Measurements from ENCODE around the gene CMTM1. TPM values are rescaled to one million over a fixed set of nuclear protein-coding genes. Genes with fewer than 3 reads are reported as not detected.
"Not testable (repeated sequence)": the region's sequence is repeated elsewhere in the genome, so short reads cannot be mapped to it uniquely, and the experiment has no call there.

CMTM1 gene
- total and polyA plus RNA-seq, 2 donors (not counting 3 experiments of a cell fraction or from before 2014, with no cell fraction given), result 3.0 to 12.3 TPM

- intact Hi-C loops (cut with micrococcal nuclease) (loop anchor here (5.0 kb wide), 2 partner anchors 53 to 133 kb away; no protein-coding TSS in a partner anchor), dilution Hi-C loops (cut with MboI; ENCODE audit: extremely low pct_ligation_motif_present, low sequenced_read_pairs) (no loop called here)
- no peak overlapping the region for H2AFZ ChIP-seq (ENCODE audit: low read depth, low read length)
- POLR2A ChIA-PET, result no interaction called here
- no peaks in the 10 kb centered on the region for H3K9me1 ChIP-seq (replicated peaks; ENCODE audit: control insufficient read depth, extremely low read depth, insufficient read depth, low read length)
- TF ChIP-seq POLR2AphosphoS5 (IDR thresholded peaks at IDR 0.05; ENCODE audit: insufficient read depth, low read depth, low read length), result no peak
- no peak overlapping the region for H3K4me2 ChIP-seq (ENCODE audit: insufficient read depth, low read length)
- no peaks in the 10 kb centered on the region for H3K27me3 ChIP-seq (ENCODE audit: control insufficient read depth in 2 of 2, insufficient read depth in 2 of 2, low read length in 2 of 2)
- H3K4me3 ChIP-seq (replicated peaks in 1 of 3; ENCODE audit: insufficient read depth in 1 of 3, low read depth in 1 of 3, low read length in 3 of 3), result no peak overlapping the region
- H3K4me1 ChIP-seq (ENCODE audit: control insufficient read depth, extremely low read depth, insufficient read depth, low read length), result peaks cover 12% of the 10 kb centered on the region
- DNase-seq (ENCODE audit: low read depth, low spot score) (no peak), FAIRE-seq (no peak)
- H3K36me3 ChIP-seq (ENCODE audit: control insufficient read depth in 2 of 2, extremely low read depth in 1 of 2, insufficient read depth in 2 of 2, low read length in 2 of 2), result peaks cover 20 to 38% of the 10 kb centered on the region in 2 experiments
- H3K9ac ChIP-seq (replicated peaks; ENCODE audit: extremely low read depth, insufficient read depth, low read length), result no peak overlapping the region
- no peaks in the 10 kb centered on the region for H3K9me3 ChIP-seq (replicated peaks; ENCODE audit: control insufficient read depth, insufficient read depth, low read length)
- peak overlapping the region; percentile 28 for H3K27ac ChIP-seq (ENCODE audit: insufficient read depth, low read depth, low read length)
- CTCF ChIA-PET, result interaction anchor here (0.6 to 6.3 kb wide), 75 partner anchors 9 to 317 kb away, joined by 3 to 171 read pairs (median 5); partner anchors contain the start of genes CKLF, CMTM4, DYNC1LI2 and NAE1
- no peaks in the 10 kb centered on the region for H4K20me1 ChIP-seq (replicated peaks; ENCODE audit: control insufficient read depth, extremely low read depth, insufficient read depth, low read length)
- H3K79me2 ChIP-seq (ENCODE audit: control insufficient read depth, insufficient read depth, low read length), result peaks cover 30% of the 10 kb centered on the region
- no TSS peak for BruUV-seq (replicated peaks)
Measured at GRCh38 chr16:66609139-66609510, 42.9 kb downstream of the CMTM1 start.

- H3K36me3 ChIP-seq (ENCODE audit: control insufficient read depth in 2 of 2, extremely low read depth in 1 of 2, insufficient read depth in 2 of 2, low read length in 2 of 2), result peaks cover 20 to 38% of the 10 kb centered on the region in 2 experiments
- no peak overlapping the region for H3K27ac ChIP-seq (ENCODE audit: insufficient read depth, low read depth, low read length)
- DNase-seq (ENCODE audit: low read depth, low spot score), result no peak
- no peak for FAIRE-seq
- intact Hi-C loops (cut with micrococcal nuclease) (no loop called here), dilution Hi-C loops (cut with MboI; ENCODE audit: extremely low pct_ligation_motif_present, low sequenced_read_pairs) (no loop called here)
- H3K9ac ChIP-seq (replicated peaks; ENCODE audit: extremely low read depth, insufficient read depth, low read length), result no peak overlapping the region
- H3K9me3 ChIP-seq (replicated peaks; ENCODE audit: control insufficient read depth, insufficient read depth, low read length), result no peaks in the 10 kb centered on the region
- no peaks in the 10 kb centered on the region for H4K20me1 ChIP-seq (replicated peaks; ENCODE audit: control insufficient read depth, extremely low read depth, insufficient read depth, low read length)
- H3K4me3 ChIP-seq (replicated peaks in 1 of 3; ENCODE audit: insufficient read depth in 1 of 3, low read depth in 1 of 3, low read length in 3 of 3), result no peak overlapping the region
- H3K9me1 ChIP-seq (replicated peaks; ENCODE audit: control insufficient read depth, extremely low read depth, insufficient read depth, low read length), result no peaks in the 10 kb centered on the region
- no peaks in the 10 kb centered on the region for H3K27me3 ChIP-seq (ENCODE audit: control insufficient read depth in 2 of 2, insufficient read depth in 2 of 2, low read length in 2 of 2)
- CTCF ChIA-PET, result interaction anchor here (3.8 to 6.3 kb wide), 2 partner anchors 41 to 258 kb away, joined by 67 to 171 read pairs; no protein-coding TSS in a partner anchor
- no TSS peak for BruUV-seq (replicated peaks)
- peaks cover 12% of the 10 kb centered on the region for H3K4me1 ChIP-seq (ENCODE audit: control insufficient read depth, extremely low read depth, insufficient read depth, low read length)
- no peak overlapping the region for H3K4me2 ChIP-seq (ENCODE audit: insufficient read depth, low read length)
- no peak overlapping the region for H2AFZ ChIP-seq (ENCODE audit: low read depth, low read length)
- H3K79me2 ChIP-seq (ENCODE audit: control insufficient read depth, insufficient read depth, low read length), result peaks cover 27% of the 10 kb centered on the region
- TF ChIP-seq EZH2 (IDR thresholded peaks at IDR 0.05; ENCODE audit: borderline replicate concordance, low read depth, low read length, severe bottlenecking), result no peak
- TF ChIP-seq CTCF (IDR thresholded peaks at IDR 0.05; ENCODE audit: extremely low read depth in 1 of 2, insufficient read depth in 1 of 2, low read depth in 1 of 2, low read length in 2 of 2), result no peak
- TF ChIP-seq JUN (IDR thresholded peaks at IDR 0.05; ENCODE audit: borderline replicate concordance, insufficient read depth, insufficient read length, low read depth), result no peak
- no peak for TF ChIP-seq POLR2AphosphoS5 (IDR thresholded peaks at IDR 0.05; ENCODE audit: insufficient read depth, low read depth, low read length)
- POLR2A ChIA-PET, result no interaction called here
Measured at GRCh38 chr16:66610111-66610820, 44.0 kb downstream of the CMTM1 start.

GRCh38 chr16:66611911-66612310 lies 45.7 kb downstream of the CMTM1 start:
- dilution Hi-C loops (cut with MboI; ENCODE audit: extremely low pct_ligation_motif_present, low sequenced_read_pairs); POLR2A ChIA-PET; DNase-seq (ENCODE audit: low read depth, low spot score); H3K4me1 ChIP-seq (ENCODE audit: control insufficient read depth, extremely low read depth, insufficient read depth, low read length); H3K4me2 ChIP-seq (ENCODE audit: insufficient read depth, low read length); FAIRE-seq; H3K27ac ChIP-seq (ENCODE audit: insufficient read depth, low read depth, low read length); BruUV-seq (replicated peaks); H3K27me3 ChIP-seq (ENCODE audit: control insufficient read depth in 2 of 2, insufficient read depth in 2 of 2, low read length in 2 of 2); H3K4me3 ChIP-seq (replicated peaks in 1 of 3; ENCODE audit: insufficient read depth in 1 of 3, low read depth in 1 of 3, low read length in 3 of 3); H3K9me3 ChIP-seq (replicated peaks; ENCODE audit: control insufficient read depth, insufficient read depth, low read length); intact Hi-C loops (cut with micrococcal nuclease); H4K20me1 ChIP-seq (replicated peaks; ENCODE audit: control insufficient read depth, extremely low read depth, insufficient read depth, low read length); H3K9ac ChIP-seq (replicated peaks; ENCODE audit: extremely low read depth, insufficient read depth, low read length); H3K9me1 ChIP-seq (replicated peaks; ENCODE audit: control insufficient read depth, extremely low read depth, insufficient read depth, low read length); H2AFZ ChIP-seq (ENCODE audit: low read depth, low read length): not testable (repeated sequence)
- H3K79me2 ChIP-seq (ENCODE audit: control insufficient read depth, insufficient read depth, low read length), result peaks cover 15% of the 10 kb centered on the region
- CTCF ChIA-PET, result interaction anchor here (6.3 kb wide), 1 partner anchor 256 kb away, joined by 171 read pairs; no protein-coding TSS in a partner anchor
- H3K36me3 ChIP-seq (ENCODE audit: control insufficient read depth in 2 of 2, extremely low read depth in 1 of 2, insufficient read depth in 2 of 2, low read length in 2 of 2), result peaks cover 20 to 38% of the 10 kb centered on the region in 2 experiments

Measured in endothelial cell of umbilical vein (primary cell).